GM19372 (cell line): ENCODE data around the gene CHST9.
A peak's percentile ranks its signal among the peaks of the same experiment; 100 is the strongest.
"Not testable (repeated sequence)": the region's sequence is repeated elsewhere in the genome, so short reads cannot be mapped to it uniquely, and the experiment has no call there.

Experiments used
- ATAC-seq: cut with Tn5 transposase; IDR thresholded peaks from one replicate; pipeline ENCODE4 v1.9.1; 2021; ENCODE audit warnings: mild to moderate bottlenecking, low read depth, moderate library complexity; ENCODE audit not compliant: unreplicated experiment

CHST9 gene

GRCh38 chr18:27009293-27009692, 175.8 kb downstream of the CHST9 start:
- ATAC-seq = no peak

GRCh38 chr18:27008575-27008974, 176.5 kb downstream of the CHST9 start:
- no peak for ATAC-seq

DNA sequence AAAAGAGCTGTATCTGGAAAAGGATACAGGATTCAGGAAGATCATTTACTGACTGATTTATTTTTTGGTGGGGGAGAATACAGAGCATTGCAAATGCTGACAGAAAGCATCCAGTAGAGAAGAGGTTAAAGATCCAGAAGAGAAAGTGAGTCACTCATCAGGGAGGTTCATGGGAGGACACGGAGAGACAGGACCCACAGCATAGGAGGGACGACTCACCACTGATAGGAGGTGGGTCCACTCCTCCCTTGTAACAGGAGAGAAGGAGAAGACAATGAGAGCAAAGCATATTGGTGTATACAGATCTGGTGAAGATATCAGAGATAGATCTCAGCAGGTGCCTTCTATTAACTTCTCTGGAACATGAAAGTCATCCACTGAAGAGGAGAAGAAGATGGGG, 177.2 kb downstream of the CHST9 start:
- ATAC-seq = no peak

- no peak for ATAC-seq
These were observed 179.5 kb downstream of the CHST9 start for GRCh38 chr18:27005589-27005988.

DNA sequence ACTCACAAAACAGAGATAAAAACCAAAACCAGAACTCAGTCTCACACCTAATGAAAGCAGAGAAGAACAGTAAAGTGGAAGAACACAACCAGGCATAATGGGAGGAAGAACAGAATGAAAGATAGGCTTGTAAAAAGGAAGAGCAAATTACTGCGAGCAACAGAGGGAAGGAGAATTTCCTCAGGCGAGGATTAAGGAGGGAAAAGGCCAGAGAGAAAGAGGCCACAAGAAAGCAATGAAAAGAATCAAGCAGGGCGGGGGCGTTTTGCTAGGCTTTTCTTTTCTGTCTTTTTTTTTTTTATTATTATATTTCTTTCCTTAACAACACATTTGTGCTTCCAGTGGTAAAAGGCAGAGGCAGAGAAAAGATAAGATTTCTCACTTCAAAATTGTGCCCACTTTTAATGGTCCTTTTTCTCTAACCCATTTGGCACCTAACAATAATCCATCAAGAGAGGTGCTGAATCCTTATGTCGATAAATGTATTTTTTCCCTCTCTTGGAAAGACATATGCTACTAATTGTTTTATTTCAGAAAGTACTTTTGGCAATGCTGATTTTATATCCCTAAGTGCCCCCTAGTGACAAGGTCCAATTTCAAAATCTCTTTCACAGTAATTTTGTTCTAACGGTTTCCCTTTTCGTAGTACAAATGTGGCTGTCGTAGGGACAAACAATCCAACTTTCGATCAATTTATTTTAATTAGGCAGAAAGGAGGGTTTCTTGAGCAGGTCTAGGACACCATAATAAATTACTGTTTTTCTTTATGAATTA, 180.9 kb downstream of the CHST9 start:
- no peak for ATAC-seq

- ATAC-seq = no peak
These were observed 185.3 kb downstream of the CHST9 start for GRCh38 chr18:26999797-27000196.

GRCh38 chr18:26993568-26993967, 191.5 kb downstream of the CHST9 start:
- no peak for ATAC-seq

GRCh38 chr18:26992926-26993325, 192.2 kb downstream of the CHST9 start:
- ATAC-seq = no peak

DNA sequence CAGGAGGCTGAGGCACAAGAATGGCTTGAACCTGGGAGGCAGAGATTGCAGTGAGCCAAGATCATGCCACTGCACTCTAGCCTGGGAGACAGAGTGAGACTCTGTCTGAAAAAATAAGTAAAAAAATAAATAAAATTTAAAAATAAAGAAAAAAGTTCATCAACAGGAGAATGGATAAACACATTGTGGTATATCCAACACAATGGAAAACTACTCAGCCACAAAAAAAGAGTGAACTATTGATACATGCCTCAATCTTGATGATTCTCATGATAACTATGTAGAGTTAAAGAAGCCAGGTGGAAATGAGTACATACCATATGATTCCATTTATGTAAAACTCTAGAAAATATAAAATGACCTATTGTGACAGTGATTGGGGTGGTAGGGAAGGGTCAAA, 195.3 kb downstream of the CHST9 start:
- no peak for ATAC-seq

- ATAC-seq = no peak
These were observed 203.6 kb downstream of the CHST9 start for GRCh38 chr18:26981360-26982082.

- peak; percentile 96 for ATAC-seq
These were observed 206.2 kb downstream of the CHST9 start for GRCh38 chr18:26978812-26979341.

DNA sequence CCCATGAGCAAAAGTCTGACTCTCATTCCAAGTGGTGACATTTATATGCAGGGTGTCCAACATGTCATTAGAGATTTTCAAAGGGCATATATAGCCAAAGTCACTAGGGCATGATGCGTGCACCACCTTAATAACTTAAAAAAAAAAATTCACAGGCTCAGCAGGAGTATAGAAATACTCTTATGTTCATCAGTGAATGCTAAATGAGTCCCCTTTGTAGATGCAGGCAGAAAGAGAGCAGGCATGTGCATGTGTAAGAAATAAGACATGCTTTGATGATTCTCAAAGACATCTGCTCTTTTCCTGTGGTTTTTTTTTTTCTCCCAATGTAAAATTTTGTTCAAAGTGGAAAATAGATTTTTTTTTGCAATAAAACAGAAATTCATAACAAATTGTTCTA, 207.3 kb downstream of the CHST9 start:
- no peak for ATAC-seq

DNA sequence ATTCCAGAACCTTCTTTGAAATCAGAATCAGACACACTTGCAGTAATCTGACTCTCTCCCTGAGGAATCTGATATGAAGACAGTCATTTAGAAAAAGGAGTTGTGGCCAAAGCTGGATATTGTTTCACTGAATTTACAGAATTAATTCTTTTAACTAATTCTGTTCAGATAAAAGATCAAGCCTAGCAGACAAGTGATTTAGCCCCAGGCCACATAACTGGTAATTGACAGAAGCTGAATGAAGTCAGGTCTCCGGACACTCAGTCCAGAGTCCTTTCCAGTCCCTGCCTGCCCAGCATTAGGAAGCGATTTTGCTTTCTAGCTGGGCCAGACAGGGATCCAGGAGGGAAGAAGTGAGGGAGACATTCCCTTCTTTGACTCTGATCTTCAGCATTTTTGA, 208.9 kb downstream of the CHST9 start:
- ATAC-seq = no peak

- ATAC-seq = not testable (repeated sequence)
These were observed 212.6 kb downstream of the CHST9 start for GRCh38 chr18:26972549-26972948.

DNA sequence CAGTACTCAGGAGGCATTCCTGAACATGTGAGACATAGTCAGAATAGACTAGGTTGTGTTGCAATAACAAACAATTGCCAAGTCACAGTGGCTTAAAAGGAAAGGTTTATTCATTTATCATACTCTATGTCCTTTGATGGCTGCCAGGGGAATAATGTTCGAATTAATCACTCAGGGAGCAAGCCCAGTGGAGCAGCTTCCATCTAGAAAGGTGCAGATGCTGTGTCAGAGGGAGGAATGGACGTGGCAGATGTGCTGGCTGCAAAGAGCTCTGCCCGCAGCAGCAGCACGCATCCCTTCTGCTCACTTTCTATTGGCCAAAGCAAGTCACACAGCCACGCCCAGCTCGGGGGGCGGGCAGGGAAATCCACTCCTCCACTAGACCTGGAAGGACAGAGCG, 213.7 kb downstream of the CHST9 start:
- no peak for ATAC-seq

- ATAC-seq = no peak
These were observed 214.5 kb downstream of the CHST9 start for GRCh38 chr18:26970637-26971036.

- no peak for ATAC-seq
These were observed 219.9 kb downstream of the CHST9 start for GRCh38 chr18:26965206-26965605.

- ATAC-seq = no peak
These were observed 221.8 kb downstream of the CHST9 start for GRCh38 chr18:26963292-26963691.

DNA sequence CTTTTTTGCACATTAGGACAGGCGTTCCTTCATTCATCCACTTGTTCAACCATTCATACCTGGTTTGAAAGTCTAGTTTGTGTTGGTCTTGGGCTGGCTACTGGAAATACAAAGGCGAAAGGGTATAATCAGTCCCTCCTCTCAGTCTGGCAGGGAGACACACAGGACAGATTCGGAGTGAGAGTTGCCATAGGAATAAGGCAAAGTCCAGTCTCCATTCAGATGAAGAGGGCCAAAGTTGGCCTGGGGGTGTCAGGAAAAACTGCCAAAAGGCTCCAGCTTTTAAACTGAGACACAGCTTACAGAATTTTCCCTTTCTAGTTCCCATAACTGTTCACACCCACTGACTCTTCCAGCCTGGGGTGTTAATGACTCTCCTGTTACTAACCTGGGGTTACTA, 223.3 kb downstream of the CHST9 start:
- no peak for ATAC-seq

DNA sequence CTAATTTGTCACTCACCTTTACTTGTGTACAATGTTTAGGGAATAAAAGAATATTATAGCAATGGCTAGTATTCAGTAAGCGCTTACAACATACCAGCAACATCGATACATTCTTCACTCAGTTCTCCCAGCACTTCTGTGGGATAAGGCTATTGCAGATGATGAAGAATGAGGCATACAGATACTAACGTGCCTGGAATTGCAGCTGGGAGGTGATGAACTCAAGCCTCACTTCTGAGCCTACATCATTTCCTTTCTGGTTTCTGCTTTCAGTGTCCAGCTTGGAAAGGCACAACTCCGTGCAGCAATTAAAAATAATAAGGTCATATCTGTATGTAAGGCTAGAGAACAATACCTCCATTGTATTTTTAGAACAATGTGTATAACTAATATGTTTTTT, 224.2 kb downstream of the CHST9 start:
- no peak for ATAC-seq

DNA sequence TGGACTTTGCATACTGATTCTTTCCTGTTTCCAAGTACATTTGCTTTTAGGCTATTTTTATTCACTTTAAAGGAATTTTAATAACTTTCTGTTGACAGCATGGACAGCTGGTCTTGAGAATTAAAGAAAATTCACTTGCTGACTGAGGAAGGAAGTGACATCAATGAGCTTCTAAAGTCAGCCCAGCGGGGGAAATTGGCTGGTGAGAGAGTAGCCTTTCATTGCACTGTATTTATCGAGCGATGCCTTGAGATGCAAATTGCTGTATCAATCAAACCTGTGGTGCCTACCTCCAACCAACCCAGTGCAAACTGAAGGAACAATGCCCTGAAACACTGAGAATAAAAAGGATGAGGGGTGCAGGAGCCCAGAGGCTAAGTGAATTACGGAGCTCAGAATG, 228.2 kb downstream of the CHST9 start:
- ATAC-seq = no peak

- ATAC-seq = no peak
These were observed 236.4 kb downstream of the CHST9 start for GRCh38 chr18:26948703-26949102.
